OCI-LY7 (cell line): ENCODE measurements around the gene TSPAN5.

Experiments used
- EZH2phosphoT487 ChIP-seq: fragments of 200-600 bp; sonication (generic); IDR thresholded peaks from 2 replicates; pipeline ENCODE4 v1.6.1; 2018; ENCODE audit warnings: low read depth, borderline replicate concordance, mild to moderate bottlenecking, mixed run types, antibody characterized with exemption, low read length, moderate library complexity, mixed read lengths
- TF ChIP-seq, protein P1 (sequence below): fragments of 200-600 bp; sonication (generic); conservative IDR thresholded peaks from 2 replicates; pipeline ENCODE4 v1.5.1; 2014; ENCODE audit warnings: mild to moderate bottlenecking, antibody characterized with exemption, low read length, moderate library complexity, mixed read lengths

DNA sequence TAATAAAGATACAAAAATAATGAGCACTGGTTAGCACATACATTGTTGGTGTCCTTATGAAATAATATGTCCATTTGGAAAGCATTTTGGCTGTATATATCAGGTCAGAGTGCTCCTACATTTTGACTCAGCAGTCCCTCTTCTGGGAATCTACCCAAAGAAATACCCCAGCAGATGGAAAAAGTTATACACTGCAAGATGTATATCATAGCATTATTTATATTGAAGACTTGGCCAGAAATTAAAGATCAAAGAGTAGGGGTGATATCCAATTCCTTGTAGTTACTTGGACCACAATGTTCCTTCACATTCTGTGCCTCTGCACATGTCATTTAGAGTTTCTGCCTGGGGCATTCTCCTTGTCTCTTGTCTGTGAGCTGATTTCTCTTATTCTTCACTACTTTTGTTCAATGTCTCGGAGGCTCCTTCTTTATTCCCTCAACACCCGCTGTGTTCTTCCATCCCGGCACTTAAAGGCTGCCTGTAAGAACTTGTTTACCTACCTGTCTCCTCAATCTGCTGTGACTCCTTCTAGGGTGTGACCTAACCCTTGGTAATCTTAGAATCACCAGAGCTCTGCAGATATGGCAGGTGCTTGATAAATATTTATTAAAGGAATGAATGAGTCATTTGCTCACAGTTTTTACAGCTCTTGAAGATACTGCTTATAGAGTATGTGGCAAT lies 3.1 kb upstream of the TSPAN5 start:
- TF ChIP-seq, protein P1, sequence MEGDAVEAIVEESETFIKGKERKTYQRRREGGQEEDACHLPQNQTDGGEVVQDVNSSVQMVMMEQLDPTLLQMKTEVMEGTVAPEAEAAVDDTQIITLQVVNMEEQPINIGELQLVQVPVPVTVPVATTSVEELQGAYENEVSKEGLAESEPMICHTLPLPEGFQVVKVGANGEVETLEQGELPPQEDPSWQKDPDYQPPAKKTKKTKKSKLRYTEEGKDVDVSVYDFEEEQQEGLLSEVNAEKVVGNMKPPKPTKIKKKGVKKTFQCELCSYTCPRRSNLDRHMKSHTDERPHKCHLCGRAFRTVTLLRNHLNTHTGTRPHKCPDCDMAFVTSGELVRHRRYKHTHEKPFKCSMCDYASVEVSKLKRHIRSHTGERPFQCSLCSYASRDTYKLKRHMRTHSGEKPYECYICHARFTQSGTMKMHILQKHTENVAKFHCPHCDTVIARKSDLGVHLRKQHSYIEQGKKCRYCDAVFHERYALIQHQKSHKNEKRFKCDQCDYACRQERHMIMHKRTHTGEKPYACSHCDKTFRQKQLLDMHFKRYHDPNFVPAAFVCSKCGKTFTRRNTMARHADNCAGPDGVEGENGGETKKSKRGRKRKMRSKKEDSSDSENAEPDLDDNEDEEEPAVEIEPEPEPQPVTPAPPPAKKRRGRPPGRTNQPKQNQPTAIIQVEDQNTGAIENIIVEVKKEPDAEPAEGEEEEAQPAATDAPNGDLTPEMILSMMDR: no peak
- TF ChIP-seq EZH2phosphoT487: no peak
